GM10248 (cell line): ENCODE data around the gene MRC2.

Source experiments
- CTCF ChIA-PET: fragments of 300-600 bp; sonication (Branson Sonifier 250); formaldehyde crosslinking; extraction: SDS; loops from one replicate; lab custom pipeline; 2021; ENCODE audit warnings: antibody characterized with exemption; lab: Yijun Ruan, JAX
- POLR2A ChIA-PET: fragments of 350-650 bp; sonication (Branson Sonifier 250); formaldehyde crosslinking; extraction: SDS; loops from one replicate; lab custom pipeline; 2020; ENCODE audit warnings: antibody characterized with exemption; lab: Yijun Ruan, JAX
- DNase-seq: peaks from one replicate; pipeline ENCODE4 v3.0.0; 2012; ENCODE audit errors: extremely low spot score
- TF ChIP-seq, protein P1 (sequence below): IDR thresholded peaks from 2 replicates; pipeline ENCODE4 v1.5.1; 2012; ENCODE audit warnings: mild to moderate bottlenecking, low read depth; ENCODE audit errors: extremely low read depth, missing control alignments, control extremely low read depth

MRC2 gene

DNA sequence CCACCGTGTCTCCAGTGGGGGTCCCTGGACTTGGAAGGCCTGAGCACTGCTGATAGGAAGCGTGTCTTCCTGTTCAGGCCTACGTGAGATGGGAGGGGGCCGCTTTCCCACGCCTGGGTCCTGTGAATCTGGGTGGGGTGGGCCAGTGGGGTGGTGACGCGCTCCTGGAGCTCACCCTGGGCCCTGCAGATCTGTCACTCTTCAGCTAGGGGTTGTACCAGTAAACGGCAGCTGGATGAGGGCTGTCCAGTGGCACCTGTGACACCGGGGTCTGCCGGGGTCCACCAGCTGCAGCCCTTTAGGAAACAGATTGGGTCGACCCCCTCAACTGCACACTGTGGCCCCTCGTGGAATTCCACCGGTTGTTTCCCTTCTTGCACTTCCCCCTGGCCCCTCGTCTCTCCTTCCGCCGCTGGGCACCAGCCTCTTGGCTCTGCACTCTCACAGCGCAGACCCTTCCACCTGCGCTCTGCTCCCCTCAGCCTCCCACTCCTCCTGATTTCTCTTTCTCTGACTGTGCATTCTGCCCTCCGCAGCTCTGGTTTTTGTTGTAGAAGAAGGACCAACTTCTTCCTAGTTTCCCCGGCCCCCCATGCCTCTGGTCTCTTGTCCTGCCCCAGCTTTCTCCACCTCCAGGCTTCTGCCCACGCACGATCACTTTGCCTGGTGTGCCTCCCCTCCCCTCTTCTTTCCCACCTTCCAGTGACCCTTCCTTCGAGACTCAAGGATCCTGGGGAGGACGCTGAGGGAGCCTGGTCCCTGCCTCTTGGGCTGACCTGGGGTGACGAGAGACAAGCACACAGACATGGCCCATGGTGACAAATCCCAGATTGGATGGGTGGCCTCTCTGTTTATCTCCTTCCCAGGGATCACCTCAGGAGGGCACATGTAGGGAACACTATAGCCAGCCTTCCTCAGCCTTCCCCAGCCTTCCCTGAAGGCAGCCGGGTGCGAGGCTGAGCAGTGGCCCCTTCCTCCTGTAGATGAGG, 4.8 kb downstream of the MRC2 start:
- ChIA-PET POLR2A (no interaction called here), CTCF (no interaction called here)
- no peak for DNase-seq
- TF ChIP-seq, protein P1, sequence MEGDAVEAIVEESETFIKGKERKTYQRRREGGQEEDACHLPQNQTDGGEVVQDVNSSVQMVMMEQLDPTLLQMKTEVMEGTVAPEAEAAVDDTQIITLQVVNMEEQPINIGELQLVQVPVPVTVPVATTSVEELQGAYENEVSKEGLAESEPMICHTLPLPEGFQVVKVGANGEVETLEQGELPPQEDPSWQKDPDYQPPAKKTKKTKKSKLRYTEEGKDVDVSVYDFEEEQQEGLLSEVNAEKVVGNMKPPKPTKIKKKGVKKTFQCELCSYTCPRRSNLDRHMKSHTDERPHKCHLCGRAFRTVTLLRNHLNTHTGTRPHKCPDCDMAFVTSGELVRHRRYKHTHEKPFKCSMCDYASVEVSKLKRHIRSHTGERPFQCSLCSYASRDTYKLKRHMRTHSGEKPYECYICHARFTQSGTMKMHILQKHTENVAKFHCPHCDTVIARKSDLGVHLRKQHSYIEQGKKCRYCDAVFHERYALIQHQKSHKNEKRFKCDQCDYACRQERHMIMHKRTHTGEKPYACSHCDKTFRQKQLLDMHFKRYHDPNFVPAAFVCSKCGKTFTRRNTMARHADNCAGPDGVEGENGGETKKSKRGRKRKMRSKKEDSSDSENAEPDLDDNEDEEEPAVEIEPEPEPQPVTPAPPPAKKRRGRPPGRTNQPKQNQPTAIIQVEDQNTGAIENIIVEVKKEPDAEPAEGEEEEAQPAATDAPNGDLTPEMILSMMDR, result no peak

DNA sequence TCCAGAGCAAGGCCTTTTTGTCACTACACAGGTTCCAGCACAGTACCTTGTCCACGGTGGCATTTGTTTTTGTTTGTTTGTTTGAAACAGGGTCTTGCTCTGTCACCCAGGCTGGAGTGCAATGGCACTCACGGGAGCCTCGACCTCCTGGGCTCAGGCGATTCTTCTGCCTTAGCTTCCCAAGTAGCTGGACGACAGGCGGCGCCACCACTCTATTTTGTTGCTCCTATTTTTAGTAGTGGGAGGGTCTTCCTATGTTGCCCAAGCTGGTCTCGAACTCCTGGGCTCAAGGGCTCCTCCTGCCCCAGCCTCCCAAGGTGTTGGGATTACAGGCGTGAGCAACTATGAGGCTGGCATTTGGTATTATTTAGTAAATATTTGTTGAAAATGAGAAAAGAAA, 10.3 kb downstream of the MRC2 start:
- ChIA-PET CTCF (no interaction called here), POLR2A (no interaction called here)
- TF ChIP-seq, protein P1, result no peak
- DNase-seq, result no peak

DNA sequence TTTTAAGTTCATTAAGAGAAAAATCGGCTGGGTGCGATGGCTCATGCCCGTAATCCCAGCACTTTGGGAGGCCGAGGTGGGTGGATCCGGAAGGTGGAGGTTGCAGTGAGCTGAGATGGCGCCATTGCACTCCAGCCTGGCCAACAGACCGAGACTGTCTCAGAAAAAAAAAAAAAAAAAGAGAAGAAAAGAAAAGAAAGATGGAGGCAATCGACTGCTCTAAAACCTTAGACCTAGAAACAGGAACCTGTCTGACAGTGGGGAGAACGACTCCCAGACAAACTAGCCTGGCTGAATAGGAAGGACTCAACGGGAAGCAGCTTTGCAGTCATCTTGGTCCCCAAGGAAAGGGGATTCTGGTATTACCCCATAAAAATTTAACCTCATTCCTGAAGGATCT, 13.7 kb downstream of the MRC2 start:
- CTCF ChIA-PET, result no interaction called here
- POLR2A ChIA-PET, result no interaction called here
- DNase-seq, result no peak
- TF ChIP-seq, protein P1, result no peak

DNA sequence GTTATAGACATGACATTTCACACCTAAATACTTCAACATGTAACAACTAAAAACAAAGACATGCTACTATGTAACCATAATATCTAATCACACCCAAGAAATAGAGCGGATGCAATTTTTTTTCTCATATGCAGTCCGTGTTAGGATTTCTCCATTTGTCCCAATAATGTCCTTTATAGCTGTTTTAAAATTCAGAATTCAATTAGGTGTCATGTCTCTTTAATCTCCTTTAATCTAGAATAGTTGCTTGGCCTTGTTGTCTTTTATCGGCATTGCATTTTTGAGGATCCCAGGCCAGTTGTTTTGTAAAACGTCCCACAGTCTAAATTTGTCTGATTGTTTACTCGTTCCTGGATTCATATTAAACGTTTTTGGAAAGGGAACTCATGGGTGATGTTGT, 14.5 kb downstream of the MRC2 start:
- DNase-seq, result no peak
- TF ChIP-seq, protein P1, result no peak
- ChIA-PET CTCF (no interaction called here), POLR2A (no interaction called here)

DNA sequence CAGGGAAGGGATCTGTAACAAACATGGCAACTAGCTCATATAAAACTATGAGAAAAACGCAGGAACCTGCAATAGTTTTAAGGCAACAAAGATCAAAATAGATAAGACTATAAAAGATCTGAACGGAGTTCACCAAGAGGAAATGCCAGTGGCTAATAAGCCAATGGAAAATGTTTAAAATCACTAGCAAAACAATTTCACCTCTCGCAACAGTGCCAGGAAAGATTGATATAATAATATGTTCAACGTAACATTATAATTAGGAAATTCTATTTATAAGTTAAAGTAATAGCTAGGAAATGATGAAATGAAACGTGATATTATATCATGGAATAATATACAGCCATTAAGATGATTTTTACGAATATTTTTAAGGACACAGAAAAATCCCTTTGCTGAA, 16.0 kb downstream of the MRC2 start:
- POLR2A ChIA-PET, result no interaction called here
- DNase-seq, result no peak
- TF ChIP-seq, protein P1, result no peak
- CTCF ChIA-PET, result no interaction called here

DNA sequence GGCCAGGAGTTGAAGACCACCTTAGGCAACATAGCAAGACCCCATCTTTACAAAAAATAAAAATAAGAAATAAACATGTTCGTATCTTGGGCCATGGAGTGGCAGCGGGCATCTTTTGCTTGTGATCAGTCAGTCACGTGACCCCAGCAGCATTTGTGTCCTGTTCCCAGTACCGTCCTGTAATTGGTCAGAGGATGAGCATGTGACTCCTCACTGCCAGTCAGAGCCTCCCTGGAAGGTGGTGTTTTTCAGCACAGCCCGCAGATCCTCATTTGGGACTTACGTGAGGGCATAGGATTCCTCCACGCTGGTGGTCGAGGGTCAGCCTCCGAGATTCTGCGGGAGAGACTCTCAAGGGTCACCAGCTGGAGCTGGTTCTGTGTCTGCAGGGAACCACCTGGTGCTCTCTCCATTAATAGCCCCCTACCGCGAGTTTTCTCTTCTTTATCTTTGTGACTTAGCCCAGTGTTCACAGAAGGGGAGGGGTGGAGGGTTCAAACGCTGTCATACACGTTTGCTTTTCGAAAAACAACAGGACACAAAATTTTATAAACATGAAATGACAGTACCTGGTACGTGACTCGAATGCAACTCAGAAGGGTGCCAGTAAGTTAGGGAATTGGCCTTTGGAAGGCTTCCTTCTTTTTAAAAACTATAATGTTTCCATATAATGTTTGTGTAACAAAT, 17.2 kb downstream of the MRC2 start:
- CTCF ChIA-PET, result no interaction called here
- POLR2A ChIA-PET, result no interaction called here
- TF ChIP-seq, protein P1, result no peak
- no peak for DNase-seq
